Fibroblast of lung (primary cell): ENCODE data around the gene ADAMTS16. TPM values are rescaled to one million over a fixed set of nuclear protein-coding genes. Genes with fewer than 3 reads are reported as not detected.

ENCODE experiments used
- DNase-seq, 2 donors: peaks; one replicate each; pipeline versions ENCODE4 v3.0.0 to v3.0.0-alpha.2; 2010; ENCODE audit warnings: low read depth in 2 of 2
- H2AFZ ChIP-seq: 2 replicates; pipeline ENCODE4 v1.5.1; 2012; ENCODE audit warnings: low read length, control low read depth, inconsistent platforms
- H3K27ac ChIP-seq: 2 replicates; pipeline ENCODE4 v1.5.1; 2011; ENCODE audit warnings: low read length, control low read depth; ENCODE audit not compliant: insufficient read depth
- H3K27me3 ChIP-seq: 2 replicates; pipeline ENCODE4 v1.5.1; 2011; ENCODE audit warnings: mild to moderate bottlenecking, low read length; ENCODE audit not compliant: control insufficient read depth, insufficient read depth
- H3K36me3 ChIP-seq: 2 replicates; pipeline ENCODE4 v1.5.1; 2011; ENCODE audit warnings: low read length; ENCODE audit not compliant: control insufficient read depth, insufficient read depth
- H3K4me1 ChIP-seq: 2 replicates; pipeline ENCODE4 v1.5.1; 2011; ENCODE audit warnings: low read length; ENCODE audit not compliant: control insufficient read depth, insufficient read depth; ENCODE audit errors: extremely low read depth
- H3K4me2 ChIP-seq: 2 replicates; pipeline ENCODE4 v1.5.1; 2011; ENCODE audit warnings: low read length, control low read depth; ENCODE audit not compliant: insufficient read depth; ENCODE audit errors: extremely low read depth
- H3K4me3 ChIP-seq, 4 experiments: fragments of 200-600 bp in 1 of 4; sonication (generic) in 1 of 4; replicated peaks in 1 of 4; 2 replicates each; pipeline ENCODE4 v1.5.1; 2011 to 2016; ENCODE audit warnings: low read length in 4 of 4, low read depth in 3 of 4, mild to moderate bottlenecking in 3 of 4, control low read depth in 2 of 4, inconsistent platforms in 1 of 4, mixed read lengths in 1 of 4; ENCODE audit not compliant: insufficient read depth in 1 of 4; ENCODE audit errors: control extremely low read depth in 1 of 4
- H3K79me2 ChIP-seq: 2 replicates; pipeline ENCODE4 v1.5.1; 2012; ENCODE audit warnings: mild to moderate bottlenecking, low read length, inconsistent platforms; ENCODE audit not compliant: control insufficient read depth, insufficient read depth
- H3K9ac ChIP-seq: 2 replicates; pipeline ENCODE4 v1.5.1; 2011; ENCODE audit warnings: mild to moderate bottlenecking, low read length, control low read depth; ENCODE audit not compliant: insufficient read depth
- H3K9me3 ChIP-seq: 2 replicates; pipeline ENCODE4 v1.5.1; 2012; ENCODE audit warnings: low read depth, low read length; ENCODE audit not compliant: control insufficient read depth, insufficient read depth
- H4K20me1 ChIP-seq: 2 replicates; pipeline ENCODE4 v1.5.1; 2011; ENCODE audit warnings: low read length; ENCODE audit not compliant: control insufficient read depth, insufficient read depth; ENCODE audit errors: extremely low read depth
- EZH2 ChIP-seq: IDR thresholded peaks from 2 replicates; pipeline ENCODE4 v1.5.1; 2012; ENCODE audit warnings: low read length, control low read depth, mild to moderate bottlenecking; ENCODE audit errors: missing control alignments
- polyA plus RNA-seq, 2 donors: library from polyadenylated mRNA; depleted of rRNA in 1 of 2; stranded (reverse) in 1 of 2; unstranded in 1 of 2; fragments of >200 nt; gene quantifications; 2 replicates each; pipeline ENCODE4 v1.2.1, GENCODE V29; 2011 to 2012; ENCODE audit warnings: missing spikeins in 1 of 2
- total RNA-seq: library from RNA; depleted of rRNA; stranded (reverse); fragments of >200 nt; gene quantifications from 2 replicates; pipeline ENCODE4 v1.2.1, GENCODE V29; 2014
- TF ChIP-seq, protein P1 (sequence below), 2 donors: IDR thresholded peaks in 1 of 2; conservative IDR thresholded peaks in 1 of 2; 1 replicate in 1 of 2; 2 replicates in 1 of 2; pipeline ENCODE4 v1.5.1; 2011 to 2012; ENCODE audit warnings: low read length in 2 of 2, control low read depth in 1 of 2, inconsistent platforms in 1 of 2, low read depth in 1 of 2, mild to moderate bottlenecking in 1 of 2

The ADAMTS16 gene
- total and polyA plus RNA-seq, 2 donors (not counting 1 experiment from before 2014, with no cell fraction given): 0.06 to 0.17 TPM

GRCh38 chr5:5303242-5303641 lies 163.1 kb downstream of the ADAMTS16 start:
- no peaks in the 10 kb centered on the region for H3K9me3 ChIP-seq
- no peaks in the 10 kb centered on the region for H3K27me3 ChIP-seq
- H4K20me1 ChIP-seq: no peaks in the 10 kb centered on the region
- no peak overlapping the region for H3K4me3 ChIP-seq
- H3K9ac ChIP-seq: no peak overlapping the region
- no peak overlapping the region for H2AFZ ChIP-seq
- H3K36me3 ChIP-seq: no peaks in the 10 kb centered on the region
- H3K79me2 ChIP-seq: no peaks in the 10 kb centered on the region
- no peaks in the 10 kb centered on the region for H3K4me1 ChIP-seq
- TF ChIP-seq, protein P1, sequence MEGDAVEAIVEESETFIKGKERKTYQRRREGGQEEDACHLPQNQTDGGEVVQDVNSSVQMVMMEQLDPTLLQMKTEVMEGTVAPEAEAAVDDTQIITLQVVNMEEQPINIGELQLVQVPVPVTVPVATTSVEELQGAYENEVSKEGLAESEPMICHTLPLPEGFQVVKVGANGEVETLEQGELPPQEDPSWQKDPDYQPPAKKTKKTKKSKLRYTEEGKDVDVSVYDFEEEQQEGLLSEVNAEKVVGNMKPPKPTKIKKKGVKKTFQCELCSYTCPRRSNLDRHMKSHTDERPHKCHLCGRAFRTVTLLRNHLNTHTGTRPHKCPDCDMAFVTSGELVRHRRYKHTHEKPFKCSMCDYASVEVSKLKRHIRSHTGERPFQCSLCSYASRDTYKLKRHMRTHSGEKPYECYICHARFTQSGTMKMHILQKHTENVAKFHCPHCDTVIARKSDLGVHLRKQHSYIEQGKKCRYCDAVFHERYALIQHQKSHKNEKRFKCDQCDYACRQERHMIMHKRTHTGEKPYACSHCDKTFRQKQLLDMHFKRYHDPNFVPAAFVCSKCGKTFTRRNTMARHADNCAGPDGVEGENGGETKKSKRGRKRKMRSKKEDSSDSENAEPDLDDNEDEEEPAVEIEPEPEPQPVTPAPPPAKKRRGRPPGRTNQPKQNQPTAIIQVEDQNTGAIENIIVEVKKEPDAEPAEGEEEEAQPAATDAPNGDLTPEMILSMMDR (conservative IDR thresholded peaks at IDR 0.05 in 1 of 2, IDR thresholded peaks at IDR 0.05 in 1 of 2; ENCODE audit: low read depth in 1 of 2, low read length in 2 of 2): no peak
- no peak for TF ChIP-seq EZH2
- no peak overlapping the region for H3K4me2 ChIP-seq
- no peak for DNase-seq
- no peak overlapping the region for H3K27ac ChIP-seq

DNA sequence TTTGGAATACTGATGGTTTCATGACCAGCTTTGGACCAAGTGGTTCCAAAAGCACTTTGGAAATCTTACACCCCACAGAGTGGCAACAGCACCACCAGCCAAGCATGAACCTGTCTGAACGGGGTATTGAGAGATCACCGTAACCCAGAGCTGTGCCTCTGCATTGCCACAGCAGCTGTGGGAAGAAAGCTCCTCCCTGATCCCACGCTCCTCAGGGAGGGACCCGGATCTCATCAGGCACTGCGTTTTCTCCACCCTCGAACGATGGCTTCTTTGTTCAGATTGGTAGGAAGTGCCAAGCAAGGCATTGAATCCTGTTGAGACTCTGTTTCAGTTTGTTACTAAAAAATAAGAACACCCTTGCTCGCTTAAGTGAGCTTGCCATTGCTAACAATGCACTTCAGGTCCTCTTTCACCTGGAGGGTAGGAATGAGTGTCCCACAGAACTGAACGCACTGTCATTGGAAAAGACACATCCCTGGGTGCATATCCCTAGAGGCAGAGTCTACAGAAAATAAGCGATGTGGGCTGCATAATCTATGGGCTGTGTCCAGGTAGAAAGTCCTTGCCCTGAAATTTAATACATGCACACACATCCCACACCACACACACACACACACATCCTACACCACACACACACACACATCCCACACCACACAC lies 164.4 kb downstream of the ADAMTS16 start:
- TF ChIP-seq, protein P1 (conservative IDR thresholded peaks at IDR 0.05 in 1 of 2, IDR thresholded peaks at IDR 0.05 in 1 of 2; ENCODE audit: low read depth in 1 of 2, low read length in 2 of 2): no peak
- TF ChIP-seq EZH2: no peak

DNA sequence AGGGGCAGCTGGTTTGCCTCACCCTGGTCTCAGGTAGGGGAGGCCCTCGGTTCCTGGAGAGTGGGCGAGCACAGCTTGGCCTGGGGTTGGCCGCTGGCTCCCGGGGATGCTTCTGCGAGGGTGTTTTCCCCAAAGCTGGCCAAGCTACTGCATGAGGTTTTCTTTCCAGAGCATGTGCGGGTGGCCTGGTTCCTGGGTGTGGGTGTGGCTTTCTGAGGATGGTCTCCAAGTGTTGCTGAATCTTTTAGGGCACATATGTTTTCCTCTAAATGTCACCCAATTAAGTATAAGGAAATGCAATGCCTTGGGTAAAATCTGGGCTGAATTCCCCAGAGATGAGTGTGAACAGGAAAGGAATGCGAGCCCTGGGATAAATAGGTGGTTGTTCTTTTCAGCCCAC lies 166.6 kb downstream of the ADAMTS16 start:
- H3K27me3 ChIP-seq: no peaks in the 10 kb centered on the region
- H3K4me1 ChIP-seq: no peaks in the 10 kb centered on the region
- peak; percentile 52 to 85 for DNase-seq
- no peaks in the 10 kb centered on the region for H3K36me3 ChIP-seq
- H2AFZ ChIP-seq: no peak overlapping the region
- no peaks in the 10 kb centered on the region for H3K79me2 ChIP-seq
- no peaks in the 10 kb centered on the region for H3K9me3 ChIP-seq
- H3K4me2 ChIP-seq: no peak overlapping the region
- TF ChIP-seq EZH2: no peak
- TF ChIP-seq, protein P1 (conservative IDR thresholded peaks at IDR 0.05 in 1 of 2, IDR thresholded peaks at IDR 0.05 in 1 of 2; ENCODE audit: low read depth in 1 of 2, low read length in 2 of 2): no peak
- H3K27ac ChIP-seq: no peak overlapping the region
- H3K4me3 ChIP-seq: no peak overlapping the region
- no peak overlapping the region for H3K9ac ChIP-seq
- H4K20me1 ChIP-seq: no peaks in the 10 kb centered on the region

More for the DNA sequence above, 164.4 kb downstream of the ADAMTS16 start:
- H4K20me1 ChIP-seq: no peaks in the 10 kb centered on the region
- no peak overlapping the region for H3K4me3 ChIP-seq
- no peak overlapping the region for H2AFZ ChIP-seq
- H3K27ac ChIP-seq: no peak overlapping the region
- H3K9me3 ChIP-seq: no peaks in the 10 kb centered on the region
- no peak for DNase-seq
- no peaks in the 10 kb centered on the region for H3K27me3 ChIP-seq
- no peak overlapping the region for H3K9ac ChIP-seq
- no peaks in the 10 kb centered on the region for H3K4me1 ChIP-seq
- no peaks in the 10 kb centered on the region for H3K79me2 ChIP-seq
- no peak overlapping the region for H3K4me2 ChIP-seq
- no peaks in the 10 kb centered on the region for H3K36me3 ChIP-seq
